Liver (tissue), 9 donors: ENCODE results near the gene NOVA2. TPM values are rescaled to one million over a fixed set of nuclear protein-coding genes. Genes with fewer than 3 reads are reported as not detected.

Source experiments
- DNase-seq: peaks from one replicate; pipeline ENCODE4 v3.0.0-alpha.2; 2017; ENCODE audit warnings: low spot score
- H3K27ac ChIP-seq, 2 donors: one replicate each; pipeline ENCODE4 v1.7.0; 2013; ENCODE audit warnings: inconsistent platforms in 2 of 2, low read length in 2 of 2, control low read depth in 1 of 2, low read depth in 1 of 2, mild to moderate bottlenecking in 1 of 2
- H3K27me3 ChIP-seq, 4 donors: one replicate each; pipeline versions ENCODE4 v1.6.1 to v1.7.0; 2013; ENCODE audit warnings: low read length in 3 of 4, inconsistent platforms in 1 of 4, mild to moderate bottlenecking in 1 of 4, moderate library complexity in 1 of 4; ENCODE audit not compliant: control insufficient read depth in 4 of 4, insufficient read depth in 4 of 4
- H3K36me3 ChIP-seq, 4 donors: one replicate each; pipeline versions ENCODE4 v1.6.1 to v1.7.0; 2013; ENCODE audit warnings: low read length in 3 of 4, mild to moderate bottlenecking in 3 of 4, low read depth in 1 of 4, moderate library complexity in 1 of 4; ENCODE audit not compliant: control insufficient read depth in 4 of 4, insufficient read depth in 3 of 4
- H3K4me1 ChIP-seq, 4 donors: one replicate each; pipeline versions ENCODE4 v1.6.1 to v1.7.0; 2013; ENCODE audit warnings: low read length in 3 of 4, mild to moderate bottlenecking in 3 of 4, moderate library complexity in 1 of 4; ENCODE audit not compliant: control insufficient read depth in 4 of 4, insufficient read depth in 4 of 4
- H3K4me3 ChIP-seq, 3 donors: one replicate each; pipeline versions ENCODE4 v1.6.1 to v1.7.0; 2013; ENCODE audit warnings: low read length in 3 of 3, control low read depth in 1 of 3, low read depth in 1 of 3, mild to moderate bottlenecking in 1 of 3
- H3K9ac ChIP-seq, 2 donors: one replicate each; pipeline ENCODE4 v1.7.0; 2013; ENCODE audit warnings: low read length in 2 of 2, mild to moderate bottlenecking in 2 of 2, moderate library complexity in 2 of 2, control low read depth in 1 of 2, low read depth in 1 of 2
- H3K9me3 ChIP-seq, 4 donors: one replicate each; pipeline versions ENCODE4 v1.6.1 to v1.7.0; 2013; ENCODE audit warnings: low read length in 3 of 4; ENCODE audit not compliant: control insufficient read depth in 4 of 4
- ATF3 ChIP-seq: IDR thresholded peaks from 2 replicates; pipeline ENCODE4 v1.6.1; 2016; ENCODE audit warnings: antibody characterized with exemption
- CTCF ChIP-seq: fragments of 150-350 bp; IDR thresholded peaks from 2 replicates; pipeline ENCODE4 v1.5.1; 2017; ENCODE audit warnings: improper control_type of control experiment, low read depth, low read length; ENCODE audit not compliant: missing input control
- EGR1 ChIP-seq, 2 donors: IDR thresholded peaks; 2 replicates each; pipeline ENCODE4 v1.6.1; 2016 to 2018; ENCODE audit warnings: antibody characterized with exemption in 2 of 2, low read depth in 2 of 2
- FOXA1 ChIP-seq: IDR thresholded peaks from 2 replicates; pipeline ENCODE4 v1.6.1; 2016; ENCODE audit warnings: antibody characterized with exemption
- FOXA2 ChIP-seq: IDR thresholded peaks from 2 replicates; pipeline ENCODE4 v1.6.1; 2016; ENCODE audit warnings: antibody characterized with exemption
- GABPA ChIP-seq, 2 donors: IDR thresholded peaks in 1 of 2; conservative IDR thresholded peaks in 1 of 2; 2 replicates each; pipeline ENCODE4 v1.6.1; 2016; ENCODE audit warnings: antibody characterized with exemption in 2 of 2, mild to moderate bottlenecking in 1 of 2, moderate library complexity in 1 of 2
- HNF4A ChIP-seq, 2 donors: conservative IDR thresholded peaks; 2 replicates each; pipeline ENCODE4 v1.6.1; 2016; ENCODE audit warnings: antibody characterized with exemption in 2 of 2, mild to moderate bottlenecking in 2 of 2
- HNF4G ChIP-seq: IDR thresholded peaks from 2 replicates; pipeline ENCODE4 v1.6.1; 2016; ENCODE audit warnings: antibody characterized with exemption
- JUND ChIP-seq, 2 donors: IDR thresholded peaks; 2 replicates each; pipeline ENCODE4 v1.6.1; 2016; ENCODE audit warnings: antibody characterized with exemption in 2 of 2
- MAX ChIP-seq: IDR thresholded peaks from 2 replicates; pipeline ENCODE4 v1.6.1; 2016; ENCODE audit warnings: antibody characterized with exemption
- NR2F2 ChIP-seq: IDR thresholded peaks from 2 replicates; pipeline ENCODE4 v1.6.1; 2016; ENCODE audit warnings: antibody characterized with exemption
- RAD21 ChIP-seq, 2 donors: IDR thresholded peaks; 2 replicates each; pipeline ENCODE4 v1.6.1; 2016; ENCODE audit warnings: antibody characterized with exemption in 2 of 2, mild to moderate bottlenecking in 2 of 2
- RXRA ChIP-seq, 2 donors: IDR thresholded peaks; 2 replicates each; pipeline ENCODE4 v1.6.1; 2017 to 2018; ENCODE audit warnings: antibody characterized with exemption in 2 of 2, mild to moderate bottlenecking in 1 of 2
- SP1 ChIP-seq: IDR thresholded peaks from 2 replicates; pipeline ENCODE4 v1.6.1; 2018; ENCODE audit warnings: antibody characterized with exemption, mild to moderate bottlenecking
- TAF1 ChIP-seq: conservative IDR thresholded peaks from 2 replicates; pipeline ENCODE4 v1.6.1; 2016; ENCODE audit warnings: antibody characterized with exemption, mild to moderate bottlenecking
- YY1 ChIP-seq: IDR thresholded peaks from 2 replicates; pipeline ENCODE4 v1.6.1; 2016; ENCODE audit warnings: antibody characterized with exemption, mild to moderate bottlenecking
- ZBTB33 ChIP-seq: IDR thresholded peaks from 2 replicates; pipeline ENCODE4 v1.6.1; 2016; ENCODE audit warnings: antibody characterized with exemption
- WGBS: extraction: QIAGEN DNeasy Blood & Tissue Kit; methylation state at CpG from one replicate; pipeline ENCODE4 v1.1.7; 2013; 5-methylcytosine and 5-hydroxymethylcytosine counted together
- polyA plus RNA-seq, 2 donors: library from polyadenylated mRNA; stranded (reverse) in 1 of 2; unstranded in 1 of 2; fragments of 200-250 nt in 1 of 2; fragments of >200 nt in 1 of 2; fragmentation: Nextera tagmentation in 1 of 2; extraction: Ambion mirVana in 1 of 2; gene quantifications; one replicate each; pipeline versions ENCODE4 v1.2.1 to v1.2.3, GENCODE V29; 2013 to 2015
- total RNA-seq, 2 donors: library from RNA; depleted of rRNA; stranded (reverse); fragments of >200 nt; gene quantifications; one replicate each; pipeline ENCODE4 v1.2.3, GENCODE V29; 2014
- donor health status: healthy.
- donor health status: healthy.
- donor health status: healthy.
- donor health status: healthy.
- donor health status: healthy.

The NOVA2 gene
- total and polyA plus RNA-seq, 4 donors, result 0.31 to 1.6 (median 0.42) TPM

- no peak overlapping the region for H3K4me3 ChIP-seq
- H3K9me3 ChIP-seq, result no peaks in the 10 kb centered on the region
- no peak overlapping the region for H3K27ac ChIP-seq
- WGBS, result 24% methylated on average over 34 of the region's 34 CpGs
- peak; percentile 66 for DNase-seq
- no peak for TF ChIP-seq NR2F2
- TF ChIP-seq FOXA1, result no peak
- TF ChIP-seq SP1, result no peak
- no peak for TF ChIP-seq ZBTB33
- TF ChIP-seq ATF3, result no peak
- no peak for TF ChIP-seq MAX
- TF ChIP-seq RAD21 (IDR thresholded peaks at IDR 0.05), result no peak
- TF ChIP-seq HNF4G, result no peak
- no peak for TF ChIP-seq RXRA (IDR thresholded peaks at IDR 0.05)
- no peak for TF ChIP-seq HNF4A (conservative IDR thresholded peaks at IDR 0.05)
- no peak for TF ChIP-seq CTCF
- no peak for TF ChIP-seq JUND (IDR thresholded peaks at IDR 0.05)
- TF ChIP-seq FOXA2, result no peak
- TF ChIP-seq GABPA (IDR thresholded peaks at IDR 0.05 in 1 of 2, conservative IDR thresholded peaks at IDR 0.05 in 1 of 2), result no peak
- no peak for TF ChIP-seq YY1
- TF ChIP-seq TAF1, result no peak
- no peak for TF ChIP-seq EGR1 (IDR thresholded peaks at IDR 0.05; ENCODE audit: low read depth in 2 of 2)
- H3K36me3 ChIP-seq, result peaks cover 0 to 6% (median 1%) of the 10 kb centered on the region in 4 donors
- H3K9ac ChIP-seq, result no peak overlapping the region
- H3K4me1 ChIP-seq, result peaks cover 0 to 12% (median 5%) of the 10 kb centered on the region in 4 donors
- no peaks in the 10 kb centered on the region for H3K27me3 ChIP-seq
These were observed 27.0 kb upstream of the NOVA2 start for GRCh38 chr19:46000491-46001246.

GRCh38 chr19:45999653-46000121 is 26.0 kb upstream of the NOVA2 start:
- 29% methylated on average over 14 of the region's 14 CpGs for WGBS
- Histone ChIP-seq H3K27me3 (no peaks in the 10 kb centered on the region), H3K36me3 (peaks cover 0 to 6% (median 1%) of the 10 kb centered on the region in 4 donors), H3K4me1 (peaks cover 0 to 13% (median 7%) of the 10 kb centered on the region in 4 donors), H3K9me3 (no peaks in the 10 kb centered on the region), H3K27ac (no peak overlapping the region), H3K9ac (no peak overlapping the region), H3K4me3 (no peak overlapping the region)
- DNase-seq, result no peak
- no peak for TF ChIP-seq TAF1
- TF ChIP-seq ZBTB33, result no peak
- TF ChIP-seq MAX, result no peak
- TF ChIP-seq FOXA1, result no peak
- TF ChIP-seq HNF4G, result no peak
- no peak for TF ChIP-seq ATF3
- no peak for TF ChIP-seq CTCF
- TF ChIP-seq YY1, result no peak
- no peak for TF ChIP-seq FOXA2
- no peak for TF ChIP-seq NR2F2
- TF ChIP-seq SP1, result no peak
